Small intestine (tissue), 7 donors: Measurements from ENCODE around the gene UGT1A10. TPM values are rescaled to one million over a fixed set of nuclear protein-coding genes. Genes with fewer than 3 reads are reported as not detected.
"Not testable (repeated sequence)": the region's sequence is repeated elsewhere in the genome, so short reads cannot be mapped to it uniquely, and the experiment has no call there.

Experiments
- DNase-seq, 2 donors: peaks; one replicate each; pipeline versions ENCODE4 v3.0.0 to v3.0.0-alpha.2; 2013
- FAIRE-seq: peaks from 2 replicates; lab custom pipeline; 2012; peaks lifted over from hg19 to GRCh38; lab: Jason Lieb, UNC
- H3K27ac ChIP-seq, 3 donors: one replicate each; pipeline ENCODE4 v1.5.1; 2013; ENCODE audit warnings: low read length in 2 of 3, mild to moderate bottlenecking in 2 of 3, control low read depth in 1 of 3, inconsistent platforms in 1 of 3, low read depth in 1 of 3, moderate library complexity in 1 of 3
- H3K27me3 ChIP-seq, 3 donors: one replicate each; pipeline ENCODE4 v1.6.1; 2013; ENCODE audit warnings: low read length in 3 of 3, inconsistent platforms in 1 of 3; ENCODE audit not compliant: control insufficient read depth in 3 of 3, insufficient read depth in 3 of 3
- H3K36me3 ChIP-seq, 3 donors: one replicate each; pipeline ENCODE4 v1.6.1; 2013; ENCODE audit warnings: low read length in 3 of 3, inconsistent platforms in 1 of 3, low read depth in 1 of 3, mild to moderate bottlenecking in 1 of 3, moderate library complexity in 1 of 3; ENCODE audit not compliant: control insufficient read depth in 3 of 3, insufficient read depth in 2 of 3
- H3K4me1 ChIP-seq, 3 donors: one replicate each; pipeline ENCODE4 v1.6.1; 2013; ENCODE audit warnings: low read length in 2 of 3, inconsistent platforms in 1 of 3, low read depth in 1 of 3, mild to moderate bottlenecking in 1 of 3, moderate library complexity in 1 of 3; ENCODE audit not compliant: control insufficient read depth in 3 of 3, insufficient read depth in 2 of 3
- H3K4me3 ChIP-seq, 3 donors: one replicate each; pipeline ENCODE4 v1.5.1; 2013; ENCODE audit warnings: low read length in 3 of 3, control low read depth in 1 of 3, inconsistent platforms in 1 of 3, low read depth in 1 of 3, mild to moderate bottlenecking in 1 of 3, moderate library complexity in 1 of 3
- H3K9me3 ChIP-seq, 2 donors: one replicate each; pipeline ENCODE4 v1.6.1; 2013; ENCODE audit warnings: low read depth in 1 of 2, low read length in 1 of 2; ENCODE audit not compliant: control insufficient read depth in 2 of 2, insufficient read depth in 1 of 2
- WGBS, 3 donors: extraction: QIAGEN DNeasy Blood & Tissue Kit; methylation state at CpG; one replicate each; pipeline ENCODE4 v1.1.7; 2013; 5-methylcytosine and 5-hydroxymethylcytosine counted together
- polyA plus RNA-seq, 4 donors: library from polyadenylated mRNA; stranded (reverse) in 3 of 4; unstranded in 1 of 4; fragments of 200-250 nt in 3 of 4; fragments of 120-200 nt in 1 of 4; gene quantifications; one replicate each; pipeline versions ENCODE4 v1.2.1 to v1.2.3, GENCODE V29; 2013
- donor health status: healthy with polysubstance abuse.
- donor health status: control.
- donor health status: control.
- donor health status: Bipolar disorder and iron deficiency.
- donor health status: healthy.

The UGT1A10 gene
- polyA plus RNA-seq, 4 donors = 0.27 to 30.0 (median 18.5) TPM

DNA sequence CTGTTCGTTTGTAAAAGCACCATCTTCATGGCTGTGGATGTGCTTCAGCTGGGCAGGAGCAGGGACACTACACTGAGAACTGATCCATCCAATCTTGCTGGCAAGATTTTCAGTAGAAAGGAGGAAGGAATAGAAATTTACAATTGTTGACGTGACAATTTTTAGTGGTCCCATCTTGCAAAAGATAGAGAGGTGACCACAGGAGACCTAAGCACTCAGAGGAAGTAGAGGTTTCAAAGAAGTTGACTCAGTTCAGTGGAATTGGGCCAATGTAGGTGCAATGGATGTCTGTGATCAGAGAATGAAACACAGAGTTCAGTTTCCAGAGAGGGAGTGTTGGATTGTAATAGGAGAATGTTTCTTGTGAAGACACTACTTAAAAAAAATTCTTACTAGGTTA is 77.9 kb downstream of the UGT1A10 start:
- H3K4me1 ChIP-seq = peaks cover 3 to 17% (median 8%) of the 10 kb centered on the region in 3 donors
- H3K4me3 ChIP-seq = no peak overlapping the region
- H3K27ac ChIP-seq = no peak overlapping the region
- no peaks in the 10 kb centered on the region for H3K36me3 ChIP-seq
- no peak for FAIRE-seq
- no peaks in the 10 kb centered on the region for H3K9me3 ChIP-seq
- DNase-seq = no peak
- H3K27me3 ChIP-seq = no peaks in the 10 kb centered on the region
- WGBS, 3 donors = 69 to 83% (median 72%) methylated on average over 2 of the region's 2 CpGs

DNA sequence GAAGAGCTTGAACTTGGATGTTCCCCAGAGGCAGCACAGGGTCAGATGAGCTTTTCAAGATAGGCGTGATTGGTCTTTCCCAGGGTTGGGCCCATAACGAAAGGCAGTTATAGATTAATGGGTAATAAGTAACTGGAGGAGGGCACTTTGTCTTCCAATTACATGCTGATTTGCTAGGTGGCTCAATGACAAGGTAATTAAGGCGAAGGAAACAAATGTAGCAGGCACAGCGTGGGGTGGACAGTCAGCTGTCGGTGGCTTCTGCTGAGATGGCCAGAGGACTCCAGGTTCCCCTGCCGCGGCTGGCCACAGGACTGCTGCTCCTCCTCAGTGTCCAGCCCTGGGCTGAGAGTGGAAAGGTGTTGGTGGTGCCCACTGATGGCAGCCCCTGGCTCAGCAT is 82.3 kb downstream of the UGT1A10 start, which contains the start of gene UGT1A4:
Gene UGT1A4, plus strand, starts transcription at position 185 of the 400 bp plus-strand sequence. Its CDS starts 85 bp downstream, at position 270.
- H3K4me1 ChIP-seq = peaks cover 0 to 6% (median 3%) of the 10 kb centered on the region in 3 donors
- DNase-seq (peak; percentile 46 to 55), FAIRE-seq (no peak)
- H3K27ac ChIP-seq = no peak within 1 kb of the TSS
- no peaks in the 10 kb centered on the region for H3K27me3 ChIP-seq
- peak within 1 kb of the TSS in 1 of 3 donors; percentile 33 for H3K4me3 ChIP-seq
- no peaks in the 10 kb centered on the region for H3K36me3 ChIP-seq
- H3K9me3 ChIP-seq = no peaks in the 10 kb centered on the region
- 49 to 78% (median 61%) methylated on average over 7 of the region's 7 CpGs for WGBS, 3 donors

DNA sequence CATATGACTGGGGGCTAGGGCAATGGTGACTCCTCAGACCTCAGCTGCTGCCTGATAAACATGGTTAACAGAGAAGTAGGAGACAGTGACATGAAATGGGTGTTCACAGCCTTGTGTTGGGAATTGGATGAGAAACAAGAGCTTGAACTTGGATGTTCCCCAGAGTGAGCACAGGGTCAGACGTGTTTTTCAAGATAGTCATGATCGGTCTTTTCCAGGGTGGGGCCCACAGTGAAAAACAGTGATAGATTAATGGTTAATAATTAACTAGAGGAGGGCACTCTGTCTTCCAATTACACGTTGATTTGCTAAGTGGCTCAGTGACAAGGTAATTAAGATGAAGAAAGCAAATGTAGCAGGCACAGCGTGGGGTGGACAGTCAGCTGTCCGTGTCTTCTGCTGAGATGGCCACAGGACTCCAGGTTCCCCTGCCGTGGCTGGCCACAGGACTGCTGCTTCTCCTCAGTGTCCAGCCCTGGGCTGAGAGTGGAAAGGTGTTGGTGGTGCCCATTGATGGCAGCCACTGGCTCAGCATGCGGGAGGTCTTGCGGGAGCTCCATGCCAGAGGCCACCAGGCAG is 92.6 kb downstream of the UGT1A10 start, which contains the start of gene UGT1A3:
Gene UGT1A3, plus strand, starts transcription at position 320 of the 579 bp plus-strand sequence. Its CDS starts 85 bp downstream, at position 405.
- Histone ChIP-seq H3K4me3 (no peak within 1 kb of the TSS), H3K27ac (peak within 1 kb of the TSS in 1 of 3 donors; percentile 4), H3K27me3 (no peaks in the 10 kb centered on the region), H3K4me1 (peaks cover 0 to 8% (median 4%) of the 10 kb centered on the region in 3 donors), H3K9me3 (no peaks in the 10 kb centered on the region), H3K36me3 (peaks cover 0 to 5% (median 0%) of the 10 kb centered on the region in 3 donors)
- peak; percentile 35 to 67 for DNase-seq
- WGBS, 3 donors = 40 to 72% (median 51%) methylated on average over 8 of the region's 8 CpGs
- FAIRE-seq = no peak

GRCh38 chr2:233736868-233737653 is 100.8 kb downstream of the UGT1A10 start:
- not testable (repeated sequence) for H3K27ac ChIP-seq, FAIRE-seq, H3K9me3 ChIP-seq, H3K4me3 ChIP-seq, H3K27me3 ChIP-seq, H3K36me3 ChIP-seq
- 60 to 73% (median 72%) methylated on average over 14 of the region's 14 CpGs for WGBS, 3 donors
- peak in 1 of 2 donors; percentile 73 for DNase-seq
- peaks cover 0 to 14% (median 6%) of the 10 kb centered on the region in 3 donors for H3K4me1 ChIP-seq

GRCh38 chr2:233740870-233741269 is 104.6 kb downstream of the UGT1A10 start:
- no peaks in the 10 kb centered on the region for H3K27me3 ChIP-seq
- no peak overlapping the region for H3K27ac ChIP-seq
- no peak overlapping the region for H3K4me3 ChIP-seq
- H3K9me3 ChIP-seq = peaks cover 0 to 9% of the 10 kb centered on the region in 2 donors
- peaks cover 0 to 22% (median 6%) of the 10 kb centered on the region in 3 donors for H3K4me1 ChIP-seq
- 73 to 79% (median 75%) methylated on average over 2 of the region's 2 CpGs for WGBS, 3 donors
- peaks cover 0 to 3% (median 0%) of the 10 kb centered on the region in 3 donors for H3K36me3 ChIP-seq
- no peak for DNase-seq
- FAIRE-seq = no peak

GRCh38 chr2:233743464-233744259 is 107.4 kb downstream of the UGT1A10 start:
- H3K4me1 ChIP-seq = peaks cover 0 to 18% (median 1%) of the 10 kb centered on the region in 3 donors
- FAIRE-seq (no peak), DNase-seq (no peak)
- 94 to 98% (median 95%) methylated on average over 39 to 46 of the region's 46 CpGs for WGBS, 3 donors
- H3K4me3 ChIP-seq = no peak overlapping the region
- H3K27ac ChIP-seq = no peak overlapping the region
- H3K36me3 ChIP-seq = peaks cover 0 to 3% (median 0%) of the 10 kb centered on the region in 3 donors
- no peaks in the 10 kb centered on the region for H3K27me3 ChIP-seq
- H3K9me3 ChIP-seq = peaks cover 0 to 10% of the 10 kb centered on the region in 2 donors

DNA sequence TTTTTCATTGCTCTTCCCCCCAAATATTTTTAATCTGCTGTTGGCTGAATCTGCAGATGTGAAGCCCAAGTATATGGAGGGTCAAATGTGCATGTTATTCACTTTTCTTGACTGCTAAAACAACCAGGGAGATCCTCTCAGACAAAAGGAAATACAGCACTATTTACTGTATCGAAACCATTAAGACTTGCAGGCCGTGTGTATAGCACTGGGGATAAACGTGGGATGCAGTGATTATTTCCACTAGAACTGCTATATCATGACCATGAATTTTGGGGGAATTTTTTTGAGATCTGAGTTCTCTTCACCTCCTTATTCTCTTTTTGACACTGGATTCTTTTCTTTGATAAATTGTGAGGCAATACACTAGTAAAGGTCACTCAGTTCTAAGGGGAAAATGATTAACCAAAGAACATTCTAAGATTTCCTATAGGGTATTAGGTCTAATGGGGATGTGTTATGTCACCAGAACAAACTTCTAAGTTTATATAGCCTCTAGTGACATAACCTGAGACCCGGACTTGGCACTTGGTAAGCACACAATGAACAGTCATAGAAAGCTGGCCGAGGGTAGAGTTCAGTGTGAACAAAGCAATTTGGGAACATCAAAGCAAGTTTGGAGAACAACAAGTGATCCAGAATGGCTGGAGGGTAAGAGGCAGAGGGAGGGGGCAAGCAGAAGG is 109.0 kb downstream of the UGT1A10 start:
- Histone ChIP-seq H3K36me3 (peaks cover 0 to 3% (median 0%) of the 10 kb centered on the region in 3 donors), H3K4me1 (peaks cover 0 to 15% (median 0%) of the 10 kb centered on the region in 3 donors), H3K4me3 (no peak overlapping the region), H3K27me3 (no peaks in the 10 kb centered on the region), H3K27ac (peak overlapping the region in 2 of 3 donors; percentile 11 to 32), H3K9me3 (peaks cover 1 to 14% of the 10 kb centered on the region in 2 donors)
- FAIRE-seq (no peak), DNase-seq (peak; percentile 76 to 81)
- 19 to 51% (median 31%) methylated on average over 5 of the region's 5 CpGs for WGBS, 3 donors
